KMS-11 (cell line): ENCODE data around the gene GLIS2.
A peak's percentile ranks its signal among the peaks of the same experiment; 100 is the strongest.
"Not testable (repeated sequence)": the region's sequence is repeated elsewhere in the genome, so short reads cannot be mapped to it uniquely, and the experiment has no call there.

Source experiments
- H2AFZ ChIP-seq: fragments of 200-600 bp; sonication (generic); 2 replicates; pipeline ENCODE4 v1.6.1; 2016; ENCODE audit warnings: antibody characterized with exemption, mixed run types, low read depth
- H3K27ac ChIP-seq: fragments of 200-600 bp; sonication (generic); 2 replicates; pipeline ENCODE4 v1.6.1; 2016; ENCODE audit warnings: mild to moderate bottlenecking, mixed run types
- H3K27me3 ChIP-seq: fragments of 200-600 bp; sonication (generic); 2 replicates; pipeline ENCODE4 v1.6.1; 2017; ENCODE audit warnings: mild to moderate bottlenecking, low read depth, mixed run types, moderate library complexity; ENCODE audit not compliant: insufficient read depth
- H3K36me3 ChIP-seq: fragments of 200-600 bp; sonication (generic); 2 replicates; pipeline ENCODE4 v1.6.1; 2017; ENCODE audit warnings: mild to moderate bottlenecking, mixed run types; ENCODE audit not compliant: insufficient read depth
- H3K4me1 ChIP-seq: fragments of 200-600 bp; sonication (generic); 2 replicates; pipeline ENCODE4 v1.6.1; 2016; ENCODE audit warnings: mild to moderate bottlenecking, low read depth, mixed run types; ENCODE audit not compliant: poor library complexity, severe bottlenecking
- H3K4me2 ChIP-seq: fragments of 200-600 bp; sonication (generic); 2 replicates; pipeline ENCODE4 v1.7.0; 2016; ENCODE audit warnings: mild to moderate bottlenecking, mixed run types
- H3K4me3 ChIP-seq: fragments of 200-600 bp; sonication (generic); IDR thresholded peaks from 2 replicates; pipeline ENCODE4 v1.6.1; 2017; ENCODE audit warnings: low read depth, low read length, mixed read lengths; ENCODE audit not compliant: insufficient read depth
- H3K79me2 ChIP-seq: fragments of 200-600 bp; sonication (generic); 2 replicates; pipeline ENCODE4 v1.6.1; 2016; ENCODE audit warnings: low read depth, mixed run types; ENCODE audit not compliant: insufficient read depth
- H3K9ac ChIP-seq: fragments of 200-600 bp; sonication (generic); 2 replicates; pipeline ENCODE4 v1.6.1; 2016; ENCODE audit warnings: mild to moderate bottlenecking, mixed run types
- H4K20me1 ChIP-seq: fragments of 200-600 bp; sonication (generic); 2 replicates; pipeline ENCODE4 v1.6.1; 2016; ENCODE audit warnings: mild to moderate bottlenecking, mixed run types; ENCODE audit not compliant: insufficient read depth
- TF ChIP-seq, protein P1 (sequence below): fragments of 200-600 bp; sonication (generic); conservative IDR thresholded peaks from 2 replicates; pipeline ENCODE4 v1.6.1; 2017; ENCODE audit warnings: low read depth, mild to moderate bottlenecking, antibody characterized with exemption, low read length, moderate library complexity, mixed read lengths

GLIS2 gene

DNA sequence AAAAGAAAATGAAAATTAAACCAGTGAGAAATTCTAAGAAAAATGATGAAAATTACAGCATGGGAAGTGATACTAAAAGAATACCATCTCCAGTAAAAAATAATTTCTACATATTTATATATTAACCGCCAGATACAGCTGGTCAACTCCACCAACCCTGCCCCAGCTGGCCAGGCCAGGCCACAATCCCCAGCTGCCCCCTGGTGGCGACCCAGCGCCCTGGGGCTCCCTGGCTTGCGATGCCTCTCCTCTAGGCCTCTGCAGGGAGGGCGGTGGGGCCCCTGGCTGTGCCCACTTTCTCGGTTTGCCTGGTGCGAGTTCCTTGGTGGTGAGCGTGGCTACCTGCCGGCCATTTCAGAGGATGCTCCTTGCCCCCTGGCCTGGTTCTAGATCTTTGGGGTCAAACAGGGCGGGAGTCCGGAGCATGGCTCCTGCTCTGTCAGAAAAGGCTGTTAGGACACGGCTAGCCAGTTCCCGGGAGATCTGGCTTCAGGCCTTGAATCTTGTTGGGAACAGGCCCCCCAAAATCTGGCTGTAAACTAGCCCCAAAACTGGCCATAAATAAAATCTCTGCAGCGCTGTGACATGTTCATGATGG is 14.5 kb downstream of the GLIS2 start:
- Histone ChIP-seq H2AFZ (no peak overlapping the region), H3K4me1 (peaks cover 19% of the 10 kb centered on the region), H3K27ac (no peak overlapping the region; the same call in 1 of the 2 replicates), H3K36me3 (no peaks in the 10 kb centered on the region), H3K4me2 (no peak overlapping the region), H3K79me2 (no peaks in the 10 kb centered on the region), H3K4me3 (no peak overlapping the region), H3K9ac (no peak overlapping the region), H4K20me1 (no peaks in the 10 kb centered on the region), H3K27me3 (no peaks in the 10 kb centered on the region)
- TF ChIP-seq, protein P1, sequence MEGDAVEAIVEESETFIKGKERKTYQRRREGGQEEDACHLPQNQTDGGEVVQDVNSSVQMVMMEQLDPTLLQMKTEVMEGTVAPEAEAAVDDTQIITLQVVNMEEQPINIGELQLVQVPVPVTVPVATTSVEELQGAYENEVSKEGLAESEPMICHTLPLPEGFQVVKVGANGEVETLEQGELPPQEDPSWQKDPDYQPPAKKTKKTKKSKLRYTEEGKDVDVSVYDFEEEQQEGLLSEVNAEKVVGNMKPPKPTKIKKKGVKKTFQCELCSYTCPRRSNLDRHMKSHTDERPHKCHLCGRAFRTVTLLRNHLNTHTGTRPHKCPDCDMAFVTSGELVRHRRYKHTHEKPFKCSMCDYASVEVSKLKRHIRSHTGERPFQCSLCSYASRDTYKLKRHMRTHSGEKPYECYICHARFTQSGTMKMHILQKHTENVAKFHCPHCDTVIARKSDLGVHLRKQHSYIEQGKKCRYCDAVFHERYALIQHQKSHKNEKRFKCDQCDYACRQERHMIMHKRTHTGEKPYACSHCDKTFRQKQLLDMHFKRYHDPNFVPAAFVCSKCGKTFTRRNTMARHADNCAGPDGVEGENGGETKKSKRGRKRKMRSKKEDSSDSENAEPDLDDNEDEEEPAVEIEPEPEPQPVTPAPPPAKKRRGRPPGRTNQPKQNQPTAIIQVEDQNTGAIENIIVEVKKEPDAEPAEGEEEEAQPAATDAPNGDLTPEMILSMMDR: peak; percentile 93

GRCh38 chr16:4332083-4332482 is 16.2 kb downstream of the GLIS2 start:
- Histone ChIP-seq H3K27me3 (no peaks in the 10 kb centered on the region), H4K20me1 (no peaks in the 10 kb centered on the region), H3K4me2 (no peak overlapping the region), H3K27ac (no peak overlapping the region), H2AFZ (no peak overlapping the region), H3K36me3 (no peaks in the 10 kb centered on the region), H3K4me3 (no peak overlapping the region), H3K79me2 (no peaks in the 10 kb centered on the region), H3K9ac (no peak overlapping the region), H3K4me1 (peaks cover 10% of the 10 kb centered on the region)
- TF ChIP-seq, protein P1: no peak

DNA sequence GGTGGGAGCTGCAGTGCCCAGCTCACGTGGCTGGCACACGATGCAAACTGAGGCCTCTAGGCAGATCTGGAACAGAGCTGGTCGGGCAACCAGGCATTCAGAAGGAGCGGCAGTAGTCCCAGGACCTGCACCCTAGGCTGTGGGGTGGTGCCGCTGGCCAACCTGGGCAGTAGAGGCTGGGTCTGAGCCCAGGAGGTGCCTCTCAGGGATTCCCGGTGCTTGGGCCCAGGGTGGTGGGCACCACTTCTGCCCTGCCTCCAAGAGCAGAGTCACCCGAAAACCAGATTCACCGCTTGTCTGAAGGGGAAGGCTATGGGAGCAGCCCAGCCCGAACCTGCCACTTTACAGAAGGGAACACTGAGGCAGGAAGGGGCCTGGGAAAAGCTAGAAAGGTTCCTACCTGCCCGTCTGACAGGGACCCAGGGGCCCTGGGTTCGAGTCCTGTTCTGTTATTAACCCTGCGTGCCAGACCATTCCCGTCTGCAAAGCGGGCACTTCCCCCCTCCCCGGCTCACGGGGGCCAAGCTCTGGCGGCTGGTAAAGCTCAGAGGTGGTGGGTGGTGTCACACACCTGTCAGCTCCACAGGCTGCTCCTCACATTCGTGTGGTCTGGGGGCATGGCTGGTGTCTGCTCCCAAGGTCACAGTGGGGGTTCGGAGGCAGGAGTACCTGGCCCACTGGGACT is 16.9 kb downstream of the GLIS2 start:
- no peaks in the 10 kb centered on the region for H3K27me3 ChIP-seq
- H3K4me2 ChIP-seq: no peak overlapping the region
- no peaks in the 10 kb centered on the region for H3K79me2 ChIP-seq
- H3K4me3 ChIP-seq: no peak overlapping the region
- H3K27ac ChIP-seq: no peak overlapping the region
- TF ChIP-seq, protein P1: no peak
- H3K36me3 ChIP-seq: no peaks in the 10 kb centered on the region
- no peak overlapping the region for H2AFZ ChIP-seq
- peaks cover 10% of the 10 kb centered on the region for H3K4me1 ChIP-seq
- H3K9ac ChIP-seq: no peak overlapping the region
- no peaks in the 10 kb centered on the region for H4K20me1 ChIP-seq

GRCh38 chr16:4333308-4333638 is 17.4 kb downstream of the GLIS2 start:
- no peaks in the 10 kb centered on the region for H4K20me1 ChIP-seq
- no peak overlapping the region for H3K4me2 ChIP-seq
- H3K36me3 ChIP-seq: no peaks in the 10 kb centered on the region
- H3K4me3 ChIP-seq: no peak overlapping the region
- H3K79me2 ChIP-seq: no peaks in the 10 kb centered on the region
- TF ChIP-seq, protein P1: no peak
- no peak overlapping the region for H3K27ac ChIP-seq
- peaks cover 10% of the 10 kb centered on the region for H3K4me1 ChIP-seq
- no peaks in the 10 kb centered on the region for H3K27me3 ChIP-seq
- no peak overlapping the region for H2AFZ ChIP-seq
- no peak overlapping the region for H3K9ac ChIP-seq

GRCh38 chr16:4333714-4334113 is 17.8 kb downstream of the GLIS2 start:
- not testable (repeated sequence) for H4K20me1 ChIP-seq, H2AFZ ChIP-seq, H3K4me3 ChIP-seq, H3K79me2 ChIP-seq, H3K27ac ChIP-seq, H3K36me3 ChIP-seq, H3K4me2 ChIP-seq, H3K27me3 ChIP-seq, H3K9ac ChIP-seq, H3K4me1 ChIP-seq
